A549 (cell line): ENCODE results near the gene ACOXL. TPM values are rescaled to one million over a fixed set of nuclear protein-coding genes. Genes with fewer than 3 reads are reported as not detected.

Experiments used
- ATAC-seq, 2 experiments: fragments of 200-7000 bp in 1 of 2; fragments of >200 bp in 1 of 2; cut with Nextera tagmentation in 1 of 2; cut with Tn5 transposase in 1 of 2; 3 replicates each; pipeline versions ENCODE4 v1.8.0 to v1.9.1; 2018 to 2020; ENCODE audit warnings: mild to moderate bottlenecking in 1 of 2, moderate library complexity in 1 of 2
- CTCF ChIA-PET: fragments of 300-600 bp; sonication (Branson Sonifier 250); formaldehyde crosslinking; extraction: SDS; loops from one replicate; lab custom pipeline; 2021; ENCODE audit warnings: antibody characterized with exemption, inconsistent platforms; lab: Yijun Ruan, JAX
- POLR2A ChIA-PET: fragments of 350-600 bp; formaldehyde crosslinking; extraction: SDS; loops from one replicate; lab custom pipeline; 2021; ENCODE audit warnings: antibody characterized with exemption, inconsistent platforms; lab: Yijun Ruan, JAX
- DNase-seq, 2 experiments: peaks; one replicate each; pipeline versions ENCODE4 v3.0.0 to v3.0.0-alpha.2; 2011 to 2016; ENCODE audit warnings: low read depth in 1 of 2, low spot score in 1 of 2
- FAIRE-seq: peaks from 2 replicates; lab custom pipeline; 2011; peaks lifted over from hg19 to GRCh38; lab: Jason Lieb, UNC
- H3K27ac ChIP-seq, 2 experiments: fragments of >200 bp; sonication (Bioruptor Twin); formaldehyde crosslinking; 3 replicates each; pipeline ENCODE4 v1.5.1; 2016 to 2017
- H3K4me1 ChIP-seq: fragments of >200 bp; sonication (Bioruptor Twin); formaldehyde crosslinking; 3 replicates; pipeline ENCODE4 v1.6.1; 2016
- H3K4me2 ChIP-seq: fragments of >200 bp; sonication (Bioruptor Twin); formaldehyde crosslinking; 3 replicates; pipeline ENCODE4 v1.6.1; 2016
- H3K4me3 ChIP-seq: fragments of >200 bp; sonication (Bioruptor Twin); formaldehyde crosslinking; 3 replicates; pipeline ENCODE4 v1.5.1; 2016
- H3K9me3 ChIP-seq: fragments of >200 bp; sonication (Bioruptor Twin); formaldehyde crosslinking; 3 replicates; pipeline ENCODE4 v1.6.1; 2016
- CHD2 ChIP-seq: fragments of 150-350 bp; IDR thresholded peaks from 2 replicates; pipeline ENCODE4 v1.6.1; 2014; ENCODE audit warnings: low read length; ENCODE audit not compliant: partially characterized antibody
- EP300 ChIP-seq, 2 experiments: fragments of >200 bp; sonication (Bioruptor Twin); formaldehyde crosslinking; IDR thresholded peaks; 2 replicates in 1 of 2; 3 replicates in 1 of 2; pipeline ENCODE4 v1.6.1; 2016 to 2017
- FOSB ChIP-seq: fragments of 250-450 bp; sonication (Bioruptor Pico); IDR thresholded peaks from 2 replicates; pipeline ENCODE4 v1.5.0; 2020; ENCODE audit warnings: mild to moderate bottlenecking, moderate library complexity
- HEYL ChIP-seq: fragments of 250-450 bp; sonication (Bioruptor Pico); IDR thresholded peaks from 2 replicates; pipeline ENCODE4 v1.8.0; 2021; ENCODE audit warnings: mild to moderate bottlenecking, moderate library complexity
- HOXA7 ChIP-seq: fragments of 250-450 bp; sonication (Bioruptor Pico); IDR thresholded peaks from 2 replicates; pipeline ENCODE4 v1.5.0; 2020; ENCODE audit warnings: mild to moderate bottlenecking, moderate library complexity
- KDM1A ChIP-seq: fragments of 200-600 bp; sonication (generic); IDR thresholded peaks from 2 replicates; pipeline ENCODE4 v1.6.1; 2016; ENCODE audit warnings: low read depth, mild to moderate bottlenecking
- KDM5A ChIP-seq: fragments of 200-600 bp; sonication (generic); IDR thresholded peaks from 2 replicates; pipeline ENCODE4 v1.6.1; 2016; ENCODE audit warnings: antibody characterized with exemption, mild to moderate bottlenecking
- MAFK ChIP-seq: fragments of 450-650 bp; IDR thresholded peaks from 2 replicates; pipeline ENCODE4 v1.6.1; 2014; ENCODE audit not compliant: partially characterized antibody
- MYC ChIP-seq: IDR thresholded peaks from 2 replicates; pipeline ENCODE4 v1.6.1; 2012; ENCODE audit warnings: mild to moderate bottlenecking, inconsistent platforms, low read length, improper control_type of control experiment, borderline replicate concordance
- NPAS2 ChIP-seq: fragments of 250-450 bp; sonication (Bioruptor Pico); IDR thresholded peaks from 2 replicates; pipeline ENCODE4 v1.8.0; 2022; ENCODE audit warnings: mild to moderate bottlenecking, moderate library complexity, borderline replicate concordance
- POLR2A ChIP-seq: IDR thresholded peaks from 2 replicates; pipeline ENCODE4 v1.6.1; 2012; ENCODE audit warnings: mild to moderate bottlenecking, low read length
- RARB ChIP-seq: fragments of 250-450 bp; sonication (Bioruptor Pico); IDR thresholded peaks from 2 replicates; pipeline ENCODE4 v1.8.0; 2021; ENCODE audit warnings: mild to moderate bottlenecking, moderate library complexity
- SREBF2 ChIP-seq: fragments of 450-650 bp; IDR thresholded peaks from 2 replicates; pipeline ENCODE4 v1.6.1; 2014; ENCODE audit warnings: mild to moderate bottlenecking, moderate library complexity
- TFCP2L1 ChIP-seq: fragments of 250-450 bp; sonication (Bioruptor Pico); IDR thresholded peaks from 2 replicates; pipeline ENCODE4 v1.5.0; 2021; ENCODE audit warnings: mild to moderate bottlenecking
- TP53 ChIP-seq: fragments of 250-450 bp; sonication (Bioruptor Pico); IDR thresholded peaks from 2 replicates; pipeline ENCODE4 v1.5.0; 2021; ENCODE audit warnings: mild to moderate bottlenecking, moderate library complexity
- ZNF302 ChIP-seq: fragments of 250-450 bp; sonication (Bioruptor Pico); IDR thresholded peaks from 2 replicates; pipeline ENCODE4 v1.9.0; 2021; ENCODE audit warnings: inconsistent platforms, mild to moderate bottlenecking, moderate library complexity
- WGBS: methylation state at CpG from one replicate; pipeline ENCODE4 v1.1.6; 2017; ENCODE audit errors: missing lambda C conversion rate; 5-methylcytosine and 5-hydroxymethylcytosine counted together
- polyA plus RNA-seq, 4 experiments: library from polyadenylated mRNA; depleted of rRNA in 3 of 4; stranded (reverse); fragments of >200 nt; fragmentation: RNase III in 1 of 4; extraction: RNeasy Plus Mini Kit Qiagen cat#74134 plus additional on column Dnase treatment in 1 of 4; gene quantifications; 2 replicates in 3 of 4; 3 replicates in 1 of 4; pipeline ENCODE4 v1.2.3, GENCODE V29; 2011 to 2017
- TF ChIP-seq, protein P1 (sequence below): fragments of 450-650 bp; IDR thresholded peaks from 2 replicates; pipeline ENCODE4 v1.6.1; 2014; ENCODE audit warnings: antibody characterized with exemption
- TF ChIP-seq, protein P2 (sequence below): IDR thresholded peaks from 2 replicates; pipeline ENCODE4 v1.6.1; 2012
- TF ChIP-seq, protein P3 (sequence below): IDR thresholded peaks from 2 replicates; pipeline ENCODE4 v1.6.1; 2012
- TF ChIP-seq, protein P4 (sequence below): fragments of >200 bp; sonication (Bioruptor Twin); formaldehyde crosslinking; IDR thresholded peaks from 3 replicates; pipeline ENCODE4 v1.6.1; 2016
- TF ChIP-seq, protein P5 (sequence below): fragments of 250-450 bp; sonication (Bioruptor Pico); IDR thresholded peaks from 2 replicates; pipeline ENCODE4 v1.5.0; 2020; ENCODE audit warnings: low read depth, mild to moderate bottlenecking, moderate library complexity
- TF ChIP-seq, protein P6 (sequence below): fragments of >200 bp; sonication (Bioruptor Twin); formaldehyde crosslinking; IDR thresholded peaks from 3 replicates; pipeline ENCODE4 v1.5.1; 2016

The ACOXL gene
- polyA plus RNA-seq, 2 of the 4 experiments (the other 2 are of a cell fraction): not detected

DNA sequence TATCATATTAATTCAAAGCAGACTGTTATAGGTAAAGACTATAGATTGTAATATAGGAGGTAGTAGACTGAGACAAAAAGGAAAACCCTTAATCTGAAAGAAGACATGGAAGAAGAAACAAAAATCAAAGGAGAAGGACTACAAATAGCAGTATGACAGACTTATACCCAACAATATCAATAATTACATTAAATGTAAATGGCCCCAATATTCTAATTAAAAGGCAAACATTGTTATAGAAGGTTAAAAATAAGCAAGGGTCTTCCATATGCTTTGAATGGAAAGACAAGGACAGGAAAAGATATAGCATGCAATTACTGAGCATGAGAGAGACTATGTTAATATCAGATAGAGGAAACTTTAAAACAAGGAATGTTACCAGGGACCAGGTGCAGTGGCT, 278.8 kb downstream of the ACOXL start (continued):
- TF ChIP-seq, protein P1, sequence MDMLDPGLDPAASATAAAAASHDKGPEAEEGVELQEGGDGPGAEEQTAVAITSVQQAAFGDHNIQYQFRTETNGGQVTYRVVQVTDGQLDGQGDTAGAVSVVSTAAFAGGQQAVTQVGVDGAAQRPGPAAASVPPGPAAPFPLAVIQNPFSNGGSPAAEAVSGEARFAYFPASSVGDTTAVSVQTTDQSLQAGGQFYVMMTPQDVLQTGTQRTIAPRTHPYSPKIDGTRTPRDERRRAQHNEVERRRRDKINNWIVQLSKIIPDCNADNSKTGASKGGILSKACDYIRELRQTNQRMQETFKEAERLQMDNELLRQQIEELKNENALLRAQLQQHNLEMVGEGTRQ: no peak
- TF ChIP-seq SREBF2 (no peak), MAFK (no peak), HOXA7 (CRISPR knock-in tag) (no peak)

DNA sequence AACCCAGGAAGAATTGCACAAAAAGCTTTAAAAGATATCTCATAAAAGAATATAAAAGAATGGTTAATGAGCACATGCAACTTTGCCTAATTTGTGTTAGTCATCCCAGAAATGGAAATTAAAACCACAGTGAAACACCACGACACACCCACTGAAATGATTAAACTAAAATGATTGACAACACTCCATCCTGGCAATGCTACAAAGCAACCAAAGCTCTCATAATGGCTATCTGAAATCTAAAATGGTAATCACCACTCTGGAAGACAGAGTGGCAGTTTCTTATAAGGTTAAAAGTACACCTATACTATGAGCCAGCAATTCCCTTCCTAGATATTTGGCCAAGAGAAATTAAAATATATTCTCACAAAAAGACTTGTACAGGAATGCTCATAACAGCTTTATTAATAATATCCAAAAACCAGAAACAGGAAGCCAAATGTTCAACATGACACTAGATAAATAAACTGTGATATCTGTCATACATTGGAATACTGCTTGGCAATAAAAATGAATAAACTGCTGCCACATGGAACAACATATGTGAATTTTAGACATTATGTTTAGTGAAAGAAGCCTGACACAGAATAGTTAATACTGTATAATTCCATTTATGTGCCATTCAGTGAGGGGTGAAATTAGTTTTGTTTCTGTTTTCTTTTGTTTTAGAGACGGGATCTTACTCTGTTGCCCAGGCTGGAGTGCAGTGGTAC, 283.1 kb downstream of the ACOXL start:
- CTCF ChIA-PET: interaction anchor here (0.6 kb wide), 2 partner anchors 1179 to 1324 kb away, joined by 3 to 4 read pairs; no protein-coding TSS in a partner anchor
- Histone ChIP-seq H3K4me3 (no peak overlapping the region), H3K27ac (no peak overlapping the region), H3K4me2 (no peak overlapping the region), H3K4me1 (no peaks in the 10 kb centered on the region), H3K9me3 (peaks cover 23% of the 10 kb centered on the region)
- ATAC-seq: no peak
- WGBS: 26% methylated on average over 2 of the region's 2 CpGs
- FAIRE-seq: no peak
- TF ChIP-seq NPAS2 (no peak), CHD2 (no peak), KDM1A (no peak), HEYL (CRISPR knock-in tag) (no peak), FOSB (CRISPR knock-in tag) (no peak), POLR2A (no peak), MYC (no peak), ZNF302 (no peak), RARB (CRISPR knock-in tag) (no peak), EP300 (IDR thresholded peaks at IDR 0.05) (no peak), KDM5A (no peak), MAFK (no peak), TP53 (no peak), TFCP2L1 (CRISPR knock-in tag) (no peak)
- TF ChIP-seq, protein P2, sequence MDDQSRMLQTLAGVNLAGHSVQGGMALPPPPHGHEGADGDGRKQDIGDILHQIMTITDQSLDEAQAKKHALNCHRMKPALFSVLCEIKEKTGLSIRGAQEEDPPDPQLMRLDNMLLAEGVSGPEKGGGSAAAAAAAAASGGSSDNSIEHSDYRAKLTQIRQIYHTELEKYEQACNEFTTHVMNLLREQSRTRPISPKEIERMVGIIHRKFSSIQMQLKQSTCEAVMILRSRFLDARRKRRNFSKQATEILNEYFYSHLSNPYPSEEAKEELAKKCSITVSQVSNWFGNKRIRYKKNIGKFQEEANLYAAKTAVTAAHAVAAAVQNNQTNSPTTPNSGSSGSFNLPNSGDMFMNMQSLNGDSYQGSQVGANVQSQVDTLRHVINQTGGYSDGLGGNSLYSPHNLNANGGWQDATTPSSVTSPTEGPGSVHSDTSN: no peak
- TF ChIP-seq, protein P3, sequence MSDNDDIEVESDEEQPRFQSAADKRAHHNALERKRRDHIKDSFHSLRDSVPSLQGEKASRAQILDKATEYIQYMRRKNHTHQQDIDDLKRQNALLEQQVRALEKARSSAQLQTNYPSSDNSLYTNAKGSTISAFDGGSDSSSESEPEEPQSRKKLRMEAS: no peak
- TF ChIP-seq, protein P4, sequence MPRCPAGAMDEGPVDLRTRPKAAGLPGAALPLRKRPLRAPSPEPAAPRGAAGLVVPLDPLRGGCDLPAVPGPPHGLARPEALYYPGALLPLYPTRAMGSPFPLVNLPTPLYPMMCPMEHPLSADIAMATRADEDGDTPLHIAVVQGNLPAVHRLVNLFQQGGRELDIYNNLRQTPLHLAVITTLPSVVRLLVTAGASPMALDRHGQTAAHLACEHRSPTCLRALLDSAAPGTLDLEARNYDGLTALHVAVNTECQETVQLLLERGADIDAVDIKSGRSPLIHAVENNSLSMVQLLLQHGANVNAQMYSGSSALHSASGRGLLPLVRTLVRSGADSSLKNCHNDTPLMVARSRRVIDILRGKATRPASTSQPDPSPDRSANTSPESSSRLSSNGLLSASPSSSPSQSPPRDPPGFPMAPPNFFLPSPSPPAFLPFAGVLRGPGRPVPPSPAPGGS: no peak
- TF ChIP-seq, protein P5, sequence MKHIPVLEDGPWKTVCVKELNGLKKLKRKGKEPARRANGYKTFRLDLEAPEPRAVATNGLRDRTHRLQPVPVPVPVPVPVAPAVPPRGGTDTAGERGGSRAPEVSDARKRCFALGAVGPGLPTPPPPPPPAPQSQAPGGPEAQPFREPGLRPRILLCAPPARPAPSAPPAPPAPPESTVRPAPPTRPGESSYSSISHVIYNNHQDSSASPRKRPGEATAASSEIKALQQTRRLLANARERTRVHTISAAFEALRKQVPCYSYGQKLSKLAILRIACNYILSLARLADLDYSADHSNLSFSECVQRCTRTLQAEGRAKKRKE (CRISPR knock-in tag): no peak
- TF ChIP-seq, protein P6, sequence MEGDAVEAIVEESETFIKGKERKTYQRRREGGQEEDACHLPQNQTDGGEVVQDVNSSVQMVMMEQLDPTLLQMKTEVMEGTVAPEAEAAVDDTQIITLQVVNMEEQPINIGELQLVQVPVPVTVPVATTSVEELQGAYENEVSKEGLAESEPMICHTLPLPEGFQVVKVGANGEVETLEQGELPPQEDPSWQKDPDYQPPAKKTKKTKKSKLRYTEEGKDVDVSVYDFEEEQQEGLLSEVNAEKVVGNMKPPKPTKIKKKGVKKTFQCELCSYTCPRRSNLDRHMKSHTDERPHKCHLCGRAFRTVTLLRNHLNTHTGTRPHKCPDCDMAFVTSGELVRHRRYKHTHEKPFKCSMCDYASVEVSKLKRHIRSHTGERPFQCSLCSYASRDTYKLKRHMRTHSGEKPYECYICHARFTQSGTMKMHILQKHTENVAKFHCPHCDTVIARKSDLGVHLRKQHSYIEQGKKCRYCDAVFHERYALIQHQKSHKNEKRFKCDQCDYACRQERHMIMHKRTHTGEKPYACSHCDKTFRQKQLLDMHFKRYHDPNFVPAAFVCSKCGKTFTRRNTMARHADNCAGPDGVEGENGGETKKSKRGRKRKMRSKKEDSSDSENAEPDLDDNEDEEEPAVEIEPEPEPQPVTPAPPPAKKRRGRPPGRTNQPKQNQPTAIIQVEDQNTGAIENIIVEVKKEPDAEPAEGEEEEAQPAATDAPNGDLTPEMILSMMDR: no peak
- no peak for DNase-seq
- POLR2A ChIA-PET: no interaction called here
